ENCODE results near the gene MRPL57. TPM values are rescaled to one million over a fixed set of nuclear protein-coding genes. Genes with fewer than 3 reads are reported as not detected.
"Not testable (repeated sequence)": the region's sequence is repeated elsewhere in the genome, so short reads cannot be mapped to it uniquely, and the experiment has no call there.

Gene MRPL57
- total and polyA plus RNA-seq, 2 donors (not counting 1 experiment from before 2014, with no cell fraction given), result 7.8 to 12.1 TPM

- intact Hi-C loops (cut with micrococcal nuclease), result no loop called here
- Histone ChIP-seq H2AFZ (ENCODE audit: insufficient read depth, low read depth, low read length, poor library complexity, severe bottlenecking) (peak overlapping the region; percentile 48), H3K79me2 (ENCODE audit: control insufficient read depth, insufficient read depth, low read length) (no peaks in the 10 kb centered on the region), H3K9me3 (ENCODE audit: control extremely low read depth in 1 of 3, control insufficient read depth in 2 of 3, insufficient read depth in 1 of 3, low read length in 2 of 3) (peaks cover 0 to 4% (median 0%) of the 10 kb centered on the region in 3 donors), H4K20me1 (ENCODE audit: control insufficient read depth, insufficient read depth, low read length, poor library complexity, severe bottlenecking) (no peaks in the 10 kb centered on the region), H3K36me3 (replicated peaks in 1 of 2; ENCODE audit: control extremely low read depth in 1 of 2, control insufficient read depth in 1 of 2, extremely low read depth in 1 of 2, insufficient read depth in 2 of 2, low read length in 1 of 2) (no peaks in the 10 kb centered on the region), H3K9ac (ENCODE audit: low read length) (no peak overlapping the region), H3K4me2 (replicated peaks; ENCODE audit: low read depth, low read length, poor library complexity, severe bottlenecking) (no peak overlapping the region), H3K27me3 (replicated peaks in 1 of 4; ENCODE audit: control extremely low read depth in 1 of 4, control insufficient read depth in 3 of 4, insufficient read depth in 4 of 4, low read length in 3 of 4) (no peaks in the 10 kb centered on the region), H3K4me3 (ENCODE audit: control extremely low read depth in 1 of 5, extremely low read depth in 1 of 5, insufficient read depth in 1 of 5, low read depth in 2 of 5, low read length in 4 of 5) (no peak overlapping the region), H3K4me1 (ENCODE audit: control insufficient read depth in 2 of 2, insufficient read depth in 2 of 2, low read length in 2 of 2) (no peaks in the 10 kb centered on the region), H3K27ac (ENCODE audit: low read length in 2 of 2) (no peak overlapping the region)
- CTCF ChIA-PET, result interaction anchor here (0.5 kb wide), 1 partner anchor 281 kb away, joined by 3 read pairs; no protein-coding TSS in a partner anchor
- WGBS (ENCODE audit: insufficient coverage), result no CpG with 5 or more reads among the region's 7 CpGs
- H3K27ac Mint-ChIP-seq, result no peak overlapping the region
- no peaks in the 10 kb centered on the region for H3K4me1 Mint-ChIP-seq
- peaks cover 4% of the 10 kb centered on the region for H3K9me3 Mint-ChIP-seq (ENCODE audit: insufficient read depth)
- no peak overlapping the region for H3K4me3 Mint-ChIP-seq
- POLR2A ChIA-PET, result no interaction called here
- H3K27me3 Mint-ChIP-seq, result peaks cover 11% of the 10 kb centered on the region
- ATAC-seq (ENCODE audit: low read depth) (no peak), DNase-seq (no peak)
- TF ChIP-seq EZH2 (IDR thresholded peaks at IDR 0.05; ENCODE audit: borderline replicate concordance, insufficient read depth, low read depth, low read length, poor library complexity, severe bottlenecking), result no peak
- no peak for TF ChIP-seq CTCF (IDR thresholded peaks at IDR 0.05)
Observed at GRCh38 chr13:21218351-21219035, 42.0 kb downstream of the MRPL57 start.

DNA sequence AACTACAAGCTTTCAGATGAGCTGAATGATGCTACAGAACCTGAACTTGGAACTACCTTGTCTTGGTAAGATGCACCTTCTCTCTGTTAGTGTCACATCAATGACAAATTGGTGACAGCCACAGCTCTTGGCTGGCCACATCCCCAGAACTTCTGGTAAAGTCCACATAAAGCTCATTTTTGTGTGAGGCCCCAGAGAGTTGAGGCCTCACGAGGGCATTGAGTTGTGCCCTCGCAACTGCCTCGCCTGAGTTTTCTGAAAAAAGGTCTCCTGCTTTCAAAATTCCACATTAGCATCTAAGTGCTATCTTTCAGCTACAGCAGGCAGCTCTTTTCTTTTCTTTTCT is 42.6 kb downstream of the MRPL57 start:
- Histone ChIP-seq H3K27ac (ENCODE audit: low read length in 2 of 2) (no peak overlapping the region), H3K9ac (ENCODE audit: low read length) (no peak overlapping the region), H3K36me3 (replicated peaks in 1 of 2; ENCODE audit: control extremely low read depth in 1 of 2, control insufficient read depth in 1 of 2, extremely low read depth in 1 of 2, insufficient read depth in 2 of 2, low read length in 1 of 2) (no peaks in the 10 kb centered on the region), H3K4me2 (replicated peaks; ENCODE audit: low read depth, low read length, poor library complexity, severe bottlenecking) (no peak overlapping the region), H3K9me3 (ENCODE audit: control extremely low read depth in 1 of 3, control insufficient read depth in 2 of 3, insufficient read depth in 1 of 3, low read length in 2 of 3) (peaks cover 0 to 4% (median 0%) of the 10 kb centered on the region in 3 donors), H3K27me3 (replicated peaks in 1 of 4; ENCODE audit: control extremely low read depth in 1 of 4, control insufficient read depth in 3 of 4, insufficient read depth in 4 of 4, low read length in 3 of 4) (no peaks in the 10 kb centered on the region), H4K20me1 (ENCODE audit: control insufficient read depth, insufficient read depth, low read length, poor library complexity, severe bottlenecking) (no peaks in the 10 kb centered on the region), H3K79me2 (ENCODE audit: control insufficient read depth, insufficient read depth, low read length) (no peaks in the 10 kb centered on the region), H3K4me3 (ENCODE audit: control extremely low read depth in 1 of 5, extremely low read depth in 1 of 5, insufficient read depth in 1 of 5, low read depth in 2 of 5, low read length in 4 of 5) (no peak overlapping the region), H2AFZ (ENCODE audit: insufficient read depth, low read depth, low read length, poor library complexity, severe bottlenecking) (peak overlapping the region; percentile 48), H3K4me1 (ENCODE audit: control insufficient read depth in 2 of 2, insufficient read depth in 2 of 2, low read length in 2 of 2) (no peaks in the 10 kb centered on the region)
- no peak for ATAC-seq (ENCODE audit: low read depth)
- peaks cover 4% of the 10 kb centered on the region for H3K9me3 Mint-ChIP-seq (ENCODE audit: insufficient read depth)
- no peak overlapping the region for H3K4me3 Mint-ChIP-seq
- no peaks in the 10 kb centered on the region for H3K4me1 Mint-ChIP-seq
- TF ChIP-seq CTCF (IDR thresholded peaks at IDR 0.05) (peak; percentile 26), EZH2 (IDR thresholded peaks at IDR 0.05; ENCODE audit: borderline replicate concordance, insufficient read depth, low read depth, low read length, poor library complexity, severe bottlenecking) (no peak)
- intact Hi-C loops (cut with micrococcal nuclease), result no loop called here
- ChIA-PET CTCF (no interaction called here), POLR2A (no interaction called here)
- no peak overlapping the region for H3K27ac Mint-ChIP-seq
- WGBS (ENCODE audit: insufficient coverage), result 3% methylated on average over 3 of the region's 3 CpGs
- no peak for DNase-seq
- H3K27me3 Mint-ChIP-seq, result peaks cover 7% of the 10 kb centered on the region

DNA sequence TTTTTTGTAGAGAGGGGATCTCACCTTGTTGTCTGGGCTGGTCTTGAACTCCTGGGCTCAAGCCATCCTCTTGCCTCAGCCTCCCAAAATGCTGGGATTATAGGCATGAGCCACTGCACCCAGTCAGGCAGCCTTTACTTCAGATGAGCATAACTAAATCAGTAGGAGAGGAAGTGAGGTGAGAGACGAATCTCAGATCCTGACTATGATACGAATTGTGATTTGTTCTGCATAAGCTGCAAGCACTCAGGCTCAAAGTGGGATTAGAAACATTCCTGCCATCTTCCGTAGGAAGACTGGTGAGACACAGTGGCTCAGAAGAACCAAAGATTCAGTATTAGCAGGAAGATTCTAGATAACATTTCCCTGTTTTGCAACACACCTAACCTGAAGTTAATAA is 43.3 kb downstream of the MRPL57 start:
- H3K9ac ChIP-seq (ENCODE audit: low read length); POLR2A ChIA-PET; H3K9me3 Mint-ChIP-seq (ENCODE audit: insufficient read depth); ATAC-seq (ENCODE audit: low read depth); CTCF ChIA-PET; H3K27ac Mint-ChIP-seq; H3K4me2 ChIP-seq (replicated peaks; ENCODE audit: low read depth, low read length, poor library complexity, severe bottlenecking); H3K27ac ChIP-seq (ENCODE audit: low read length in 2 of 2); H3K9me3 ChIP-seq (ENCODE audit: control extremely low read depth in 1 of 3, control insufficient read depth in 2 of 3, insufficient read depth in 1 of 3, low read length in 2 of 3); DNase-seq; H3K4me1 ChIP-seq (ENCODE audit: control insufficient read depth in 2 of 2, insufficient read depth in 2 of 2, low read length in 2 of 2); H4K20me1 ChIP-seq (ENCODE audit: control insufficient read depth, insufficient read depth, low read length, poor library complexity, severe bottlenecking); H3K4me3 ChIP-seq (ENCODE audit: control extremely low read depth in 1 of 5, extremely low read depth in 1 of 5, insufficient read depth in 1 of 5, low read depth in 2 of 5, low read length in 4 of 5); H3K36me3 ChIP-seq (replicated peaks in 1 of 2; ENCODE audit: control extremely low read depth in 1 of 2, control insufficient read depth in 1 of 2, extremely low read depth in 1 of 2, insufficient read depth in 2 of 2, low read length in 1 of 2); H3K79me2 ChIP-seq (ENCODE audit: control insufficient read depth, insufficient read depth, low read length); H3K27me3 ChIP-seq (replicated peaks in 1 of 4; ENCODE audit: control extremely low read depth in 1 of 4, control insufficient read depth in 3 of 4, insufficient read depth in 4 of 4, low read length in 3 of 4); intact Hi-C loops (cut with micrococcal nuclease); H3K4me1 Mint-ChIP-seq; H2AFZ ChIP-seq (ENCODE audit: insufficient read depth, low read depth, low read length, poor library complexity, severe bottlenecking); H3K4me3 Mint-ChIP-seq: not testable (repeated sequence)
- WGBS (ENCODE audit: insufficient coverage), result no CpG with 5 or more reads among the region's 3 CpGs
- H3K27me3 Mint-ChIP-seq, result peaks cover 13% of the 10 kb centered on the region

Data from B cell (primary cell).